ENCODE measurements around the gene PPP1R9A. TPM values are rescaled to one million over a fixed set of nuclear protein-coding genes. Genes with fewer than 3 reads are reported as not detected.

The PPP1R9A gene
- polyA plus RNA-seq, 1 experiment = 0.02 TPM

DNA sequence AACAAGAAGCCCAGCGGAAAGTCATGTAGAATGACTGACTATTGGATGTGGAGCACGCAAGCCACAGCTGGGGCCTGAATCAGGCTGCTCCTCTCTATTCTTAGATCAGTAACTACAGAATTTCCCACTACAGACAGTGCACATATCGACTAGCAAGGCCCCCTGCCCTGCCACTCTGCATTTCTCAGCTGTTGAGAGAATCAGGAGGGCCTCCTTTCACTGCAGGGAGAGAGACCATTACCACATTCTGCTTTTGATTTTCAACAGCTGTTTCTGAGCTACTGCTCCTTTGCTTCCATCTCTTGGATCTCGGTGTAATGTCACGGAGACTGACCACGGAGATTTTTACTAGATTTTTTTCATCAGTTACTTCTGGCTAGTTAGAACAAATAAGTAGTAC, 343.2 kb downstream of the PPP1R9A start:
- H3K4me3 ChIP-seq (ENCODE audit: low read depth, low read length) = no peak overlapping the region
- POLR2A ChIA-PET = no interaction called here
- no peak overlapping the region for H3K27ac ChIP-seq (ENCODE audit: low read depth, low read length)
- TF ChIP-seq, protein P1, sequence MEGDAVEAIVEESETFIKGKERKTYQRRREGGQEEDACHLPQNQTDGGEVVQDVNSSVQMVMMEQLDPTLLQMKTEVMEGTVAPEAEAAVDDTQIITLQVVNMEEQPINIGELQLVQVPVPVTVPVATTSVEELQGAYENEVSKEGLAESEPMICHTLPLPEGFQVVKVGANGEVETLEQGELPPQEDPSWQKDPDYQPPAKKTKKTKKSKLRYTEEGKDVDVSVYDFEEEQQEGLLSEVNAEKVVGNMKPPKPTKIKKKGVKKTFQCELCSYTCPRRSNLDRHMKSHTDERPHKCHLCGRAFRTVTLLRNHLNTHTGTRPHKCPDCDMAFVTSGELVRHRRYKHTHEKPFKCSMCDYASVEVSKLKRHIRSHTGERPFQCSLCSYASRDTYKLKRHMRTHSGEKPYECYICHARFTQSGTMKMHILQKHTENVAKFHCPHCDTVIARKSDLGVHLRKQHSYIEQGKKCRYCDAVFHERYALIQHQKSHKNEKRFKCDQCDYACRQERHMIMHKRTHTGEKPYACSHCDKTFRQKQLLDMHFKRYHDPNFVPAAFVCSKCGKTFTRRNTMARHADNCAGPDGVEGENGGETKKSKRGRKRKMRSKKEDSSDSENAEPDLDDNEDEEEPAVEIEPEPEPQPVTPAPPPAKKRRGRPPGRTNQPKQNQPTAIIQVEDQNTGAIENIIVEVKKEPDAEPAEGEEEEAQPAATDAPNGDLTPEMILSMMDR (IDR thresholded peaks at IDR 0.05; ENCODE audit: low read depth, low read length) = no peak
- H3K9me3 ChIP-seq (ENCODE audit: control insufficient read depth, insufficient read depth, low read length) = no peaks in the 10 kb centered on the region
- CTCF ChIA-PET = no interaction called here
- H3K27me3 ChIP-seq (ENCODE audit: control insufficient read depth, insufficient read depth, low read length) = no peaks in the 10 kb centered on the region
- no peak for DNase-seq (ENCODE audit: low read depth, low spot score)

DNA sequence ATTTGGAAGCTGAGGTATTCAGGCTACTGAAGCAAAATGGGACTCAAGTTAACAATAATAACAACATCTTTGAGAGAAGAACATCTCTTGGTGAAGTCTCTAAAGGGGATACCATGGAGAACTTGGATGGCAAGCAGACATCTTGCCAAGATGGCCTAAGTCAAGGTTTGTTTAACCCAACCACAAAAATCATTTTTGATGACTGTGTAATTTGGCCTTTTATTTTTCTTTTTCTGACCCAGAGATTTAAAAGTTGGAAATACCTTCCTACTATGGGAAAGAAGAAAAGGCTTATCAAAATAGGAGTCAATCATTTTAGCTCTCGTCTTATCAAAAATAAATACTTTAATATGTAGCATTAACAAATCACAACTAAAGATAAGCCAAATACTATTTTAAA, 344.6 kb downstream of the PPP1R9A start:
- ChIA-PET POLR2A (no interaction called here), CTCF (interaction anchor here (1.1 kb wide), 1 partner anchor 225 kb away, joined by 4 read pairs; no protein-coding TSS in a partner anchor)
- no peak overlapping the region for H3K27ac ChIP-seq (ENCODE audit: low read depth, low read length)
- no peak overlapping the region for H3K4me3 ChIP-seq (ENCODE audit: low read depth, low read length)
- TF ChIP-seq, protein P1 (IDR thresholded peaks at IDR 0.05; ENCODE audit: low read depth, low read length) = no peak
- no peaks in the 10 kb centered on the region for H3K27me3 ChIP-seq (ENCODE audit: control insufficient read depth, insufficient read depth, low read length)
- H3K9me3 ChIP-seq (ENCODE audit: control insufficient read depth, insufficient read depth, low read length) = no peaks in the 10 kb centered on the region
- no peak for DNase-seq (ENCODE audit: low read depth, low spot score)

DNA sequence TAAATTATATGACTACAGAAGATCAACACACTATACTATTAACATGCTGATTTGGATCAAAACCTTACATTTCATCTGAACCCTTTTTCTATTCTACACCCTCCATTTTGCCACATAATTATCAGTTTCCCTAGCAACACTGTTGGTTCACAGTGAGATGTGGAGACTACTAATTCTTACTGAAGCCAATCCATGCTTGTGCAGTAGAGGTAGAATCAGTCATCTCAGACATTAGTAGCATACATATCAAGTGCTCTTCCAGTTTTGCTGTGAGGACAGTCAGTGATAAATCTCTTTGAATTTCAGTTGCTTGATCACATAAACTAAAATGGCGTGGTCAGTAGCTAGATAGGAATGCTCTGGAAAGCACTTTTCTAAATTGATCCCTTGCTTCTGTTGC, 346.6 kb downstream of the PPP1R9A start:
- ChIA-PET POLR2A (no interaction called here), CTCF (interaction anchor here (0.6 to 1.8 kb wide), 3 partner anchors 10 to 804 kb away, joined by 3 to 5 read pairs (median 5); no protein-coding TSS in a partner anchor)
- TF ChIP-seq, protein P1 (IDR thresholded peaks at IDR 0.05; ENCODE audit: low read depth, low read length) = no peak
- Histone ChIP-seq H3K9me3 (ENCODE audit: control insufficient read depth, insufficient read depth, low read length) (no peaks in the 10 kb centered on the region), H3K27ac (ENCODE audit: low read depth, low read length) (no peak overlapping the region), H3K4me3 (ENCODE audit: low read depth, low read length) (no peak overlapping the region), H3K27me3 (ENCODE audit: control insufficient read depth, insufficient read depth, low read length) (no peaks in the 10 kb centered on the region)
- DNase-seq (ENCODE audit: low read depth, low spot score) = no peak

DNA sequence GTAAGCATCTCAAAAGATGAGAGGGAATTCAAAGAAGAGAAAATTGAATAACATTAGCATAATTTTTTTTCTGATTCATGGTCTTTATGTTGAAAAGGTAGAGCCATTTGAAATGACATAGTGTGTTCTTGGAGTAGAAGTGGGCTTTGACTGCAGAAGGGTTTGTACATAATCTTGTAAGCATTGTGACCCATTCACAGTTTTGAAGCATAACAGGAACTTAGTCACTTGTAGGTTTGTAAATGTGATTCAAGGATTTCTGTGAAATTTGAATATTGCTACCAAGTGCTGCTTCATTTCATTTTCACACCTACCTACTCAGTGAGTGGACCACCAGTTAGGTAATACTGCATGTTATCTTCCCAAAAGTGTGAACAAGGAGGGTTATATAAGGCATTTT, 348.3 kb downstream of the PPP1R9A start:
- TF ChIP-seq, protein P1 (IDR thresholded peaks at IDR 0.05; ENCODE audit: low read depth, low read length) = no peak
- H3K27ac ChIP-seq (ENCODE audit: low read depth, low read length) = no peak overlapping the region
- DNase-seq (ENCODE audit: low read depth, low spot score) = no peak
- ChIA-PET POLR2A (no interaction called here), CTCF (interaction anchor here (0.7 kb wide), 1 partner anchor 609 kb away, joined by 4 read pairs; no protein-coding TSS in a partner anchor)
- H3K9me3 ChIP-seq (ENCODE audit: control insufficient read depth, insufficient read depth, low read length) = no peaks in the 10 kb centered on the region
- H3K27me3 ChIP-seq (ENCODE audit: control insufficient read depth, insufficient read depth, low read length) = no peaks in the 10 kb centered on the region
- H3K4me3 ChIP-seq (ENCODE audit: low read depth, low read length) = no peak overlapping the region

DNA sequence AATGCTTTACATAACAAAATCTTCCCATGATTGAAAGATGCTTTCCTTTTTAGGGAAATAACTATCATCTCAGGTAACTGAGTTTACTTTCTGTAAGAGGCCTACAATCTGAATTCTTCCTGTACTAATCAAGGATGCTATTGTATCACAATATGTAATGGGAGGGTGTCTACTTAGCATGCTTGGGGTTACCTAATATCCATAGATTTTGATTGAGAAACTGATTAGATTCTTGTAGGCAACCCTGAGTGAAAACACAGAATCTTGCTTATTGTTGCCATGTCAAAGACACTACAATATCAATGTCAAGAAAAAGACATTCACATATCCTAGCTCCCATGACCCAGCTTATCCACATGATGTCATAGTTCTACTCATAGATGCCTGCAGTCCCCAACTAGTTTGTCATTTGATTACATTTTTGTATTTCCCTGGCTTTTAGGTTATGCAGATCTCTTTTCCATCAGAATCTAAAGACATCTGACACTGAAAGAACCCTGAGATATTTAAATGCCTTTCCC, 354.6 kb downstream of the PPP1R9A start:
- H3K27ac ChIP-seq (ENCODE audit: low read depth, low read length) = no peak overlapping the region
- TF ChIP-seq, protein P1 (IDR thresholded peaks at IDR 0.05; ENCODE audit: low read depth, low read length) = no peak
- no peaks in the 10 kb centered on the region for H3K9me3 ChIP-seq (ENCODE audit: control insufficient read depth, insufficient read depth, low read length)
- ChIA-PET CTCF (interaction anchor here (0.6 kb wide), 1 partner anchor 71 kb away, joined by 8 read pairs; no protein-coding TSS in a partner anchor), POLR2A (no interaction called here)
- no peak overlapping the region for H3K4me3 ChIP-seq (ENCODE audit: low read depth, low read length)
- no peak for DNase-seq (ENCODE audit: low read depth, low spot score)
- H3K27me3 ChIP-seq (ENCODE audit: control insufficient read depth, insufficient read depth, low read length) = no peaks in the 10 kb centered on the region

Data from AG04450 (cell line).